H1 (cell line): ENCODE data around the gene STIL. TPM values are rescaled to one million over a fixed set of nuclear protein-coding genes. Genes with fewer than 3 reads are reported as not detected.

Experiments used
- CTCF ChIA-PET: fragments of 300-600 bp; sonication (Branson Sonifier 250); formaldehyde crosslinking; loops from one replicate; lab custom pipeline; 2021; ENCODE audit not compliant: partially characterized antibody; lab: Charles Lee
- POLR2A ChIA-PET: fragments of 300-600 bp; sonication (Branson Sonifier 250); formaldehyde crosslinking; loops from one replicate; lab custom pipeline; 2021; ENCODE audit warnings: inconsistent platforms; ENCODE audit not compliant: partially characterized antibody; lab: Charles Lee
- DNase-seq, 2 experiments: peaks; one replicate each; pipeline versions ENCODE4 v3.0.0 to v3.0.0-alpha.2; 2010 to 2022; ENCODE audit warnings: low spot score in 2 of 2, low read depth in 1 of 2, mixed read lengths in 1 of 2
- FAIRE-seq: peaks from 2 replicates; lab custom pipeline; 2011; peaks lifted over from hg19 to GRCh38; lab: Jason Lieb, UNC
- H2AFZ ChIP-seq: 2 replicates; pipeline ENCODE4 v1.8.1; 2012; ENCODE audit warnings: low read length, inconsistent platforms
- H2AK5ac ChIP-seq: 2 replicates; pipeline ENCODE4 v1.6.1; 2013; ENCODE audit warnings: low read depth, low read length
- H2BK120ac ChIP-seq: replicated peaks from 2 replicates; pipeline ENCODE3; 2013; ENCODE audit warnings: low read depth, low read length, inconsistent platforms
- H2BK12ac ChIP-seq: 2 replicates; pipeline ENCODE4 v1.6.1; 2013; ENCODE audit warnings: low read depth, low read length
- H2BK15ac ChIP-seq: 2 replicates; pipeline ENCODE4 v1.6.1; 2013; ENCODE audit warnings: low read length
- H2BK20ac ChIP-seq: 2 replicates; pipeline ENCODE4 v1.6.1; 2013; ENCODE audit warnings: low read length
- H2BK5ac ChIP-seq: 2 replicates; pipeline ENCODE4 v1.6.1; 2013; ENCODE audit warnings: low read depth, low read length
- H3K14ac ChIP-seq: 2 replicates; pipeline ENCODE4 v1.6.1; 2013; ENCODE audit warnings: inconsistent platforms; ENCODE audit not compliant: insufficient read length
- H3K18ac ChIP-seq: 2 replicates; pipeline ENCODE4 v1.6.1; 2013; ENCODE audit warnings: low read length; ENCODE audit errors: extremely low read depth
- H3K23ac ChIP-seq: 2 replicates; pipeline ENCODE4 v1.6.1; 2013; ENCODE audit warnings: inconsistent platforms; ENCODE audit not compliant: insufficient read length
- H3K23me2 ChIP-seq: 2 replicates; pipeline ENCODE4 v1.6.1; 2013; ENCODE audit warnings: low read depth, low read length
- H3K27ac ChIP-seq: 2 replicates; pipeline ENCODE4 v1.6.1; 2011; ENCODE audit warnings: low read depth, low read length, inconsistent platforms
- H3K27me3 ChIP-seq, 4 experiments: replicated peaks in 1 of 4; 1 replicate in 1 of 4; 2 replicates in 3 of 4; pipeline versions ENCODE4 v1.6.1 to v1.8.1; 2011 to 2013; ENCODE audit warnings: low read length in 3 of 4, mild to moderate bottlenecking in 3 of 4, inconsistent platforms in 2 of 4, mixed read lengths in 2 of 4, moderate library complexity in 1 of 4; ENCODE audit not compliant: control insufficient read depth in 3 of 4, insufficient read depth in 3 of 4; ENCODE audit errors: extremely low read depth in 1 of 4
- H3K36me3 ChIP-seq, 4 experiments: 2 replicates each; pipeline versions ENCODE4 v1.6.1 to v1.8.1; 2011 to 2013; ENCODE audit warnings: mild to moderate bottlenecking in 4 of 4, low read length in 3 of 4, moderate library complexity in 2 of 4, control low read depth in 1 of 4, inconsistent platforms in 1 of 4; ENCODE audit not compliant: insufficient read depth in 4 of 4, control insufficient read depth in 2 of 4
- H3K4ac ChIP-seq: replicated peaks from 2 replicates; pipeline ENCODE3; 2013; ENCODE audit warnings: low read length, low read depth, mixed read lengths, inconsistent platforms; ENCODE audit not compliant: insufficient read length
- H3K4me1 ChIP-seq, 4 experiments: replicated peaks in 1 of 4; 1 replicate in 1 of 4; 2 replicates in 3 of 4; pipeline versions ENCODE4 v1.6.1 to v1.8.1; 2011 to 2013; ENCODE audit warnings: low read length in 3 of 4, inconsistent platforms in 2 of 4, mixed read lengths in 1 of 4; ENCODE audit not compliant: insufficient read depth in 4 of 4, control insufficient read depth in 3 of 4
- H3K4me2 ChIP-seq, 2 experiments: 2 replicates each; pipeline versions ENCODE4 v1.6.1 to v1.8.1; 2011 to 2013; ENCODE audit warnings: low read depth in 2 of 2, low read length in 2 of 2, control low read depth in 1 of 2, inconsistent platforms in 1 of 2, mild to moderate bottlenecking in 1 of 2; ENCODE audit not compliant: insufficient read depth in 1 of 2
- H3K4me3 ChIP-seq, 4 experiments: fragments of 200-600, 300-600 bp in 1 of 4; sonication (generic), shearing (Covaris generic), sonication (Bioruptor Twin) in 1 of 4; 2 replicates each; pipeline versions ENCODE4 v1.5.1 to v1.8.1; 2011 to 2016; ENCODE audit warnings: low read length in 4 of 4, low read depth in 3 of 4, control low read depth in 2 of 4, inconsistent platforms in 2 of 4, mild to moderate bottlenecking in 2 of 4, mixed read lengths in 1 of 4, moderate library complexity in 1 of 4; ENCODE audit not compliant: insufficient read depth in 2 of 4; ENCODE audit errors: extremely low read depth in 1 of 4
- H3K56ac ChIP-seq: replicated peaks from 2 replicates; pipeline ENCODE3; 2013; ENCODE audit warnings: low read depth, mild to moderate bottlenecking, mixed read lengths, low read length, inconsistent platforms; ENCODE audit not compliant: insufficient read length
- H3K79me1 ChIP-seq: 2 replicates; pipeline ENCODE4 v1.6.1; 2013; ENCODE audit warnings: low read depth, low read length, control low read depth
- H3K79me2 ChIP-seq, 2 experiments: 2 replicates each; pipeline versions ENCODE4 v1.6.1 to v1.8.1; 2012 to 2013; ENCODE audit warnings: low read length in 2 of 2, mild to moderate bottlenecking in 2 of 2, inconsistent platforms in 1 of 2; ENCODE audit not compliant: insufficient read depth in 2 of 2, control insufficient read depth in 1 of 2
- H3K9ac ChIP-seq, 4 experiments: replicated peaks in 1 of 4; 1 replicate in 1 of 4; 2 replicates in 3 of 4; pipeline versions ENCODE4 v1.6.1 to v1.8.1; 2011 to 2013; ENCODE audit warnings: low read depth in 3 of 4, low read length in 3 of 4, control low read depth in 2 of 4, mild to moderate bottlenecking in 2 of 4, moderate library complexity in 2 of 4, inconsistent platforms in 1 of 4; ENCODE audit errors: extremely low read depth in 1 of 4
- H3K9me3 ChIP-seq, 2 experiments: 2 replicates each; pipeline versions ENCODE4 v1.6.1 to v1.8.1; 2012 to 2013; ENCODE audit warnings: mild to moderate bottlenecking in 2 of 2, moderate library complexity in 2 of 2, control low read depth in 1 of 2, inconsistent platforms in 1 of 2, low read depth in 1 of 2, low read length in 1 of 2, mixed read lengths in 1 of 2; ENCODE audit not compliant: insufficient read depth in 2 of 2
- H4K20me1 ChIP-seq, 2 experiments: replicated peaks in 1 of 2; 2 replicates each; pipeline versions ENCODE3 to v1.8.1; 2011 to 2013; ENCODE audit warnings: inconsistent platforms in 2 of 2, low read length in 2 of 2, mild to moderate bottlenecking in 1 of 2; ENCODE audit not compliant: insufficient read depth in 2 of 2, control insufficient read depth in 1 of 2
- H4K5ac ChIP-seq: 2 replicates; pipeline ENCODE4 v1.6.1; 2013; ENCODE audit warnings: low read length, low read depth, mixed read lengths, inconsistent platforms; ENCODE audit not compliant: insufficient read length
- H4K8ac ChIP-seq: 2 replicates; pipeline ENCODE4 v1.8.0; 2013; ENCODE audit warnings: mild to moderate bottlenecking, moderate library complexity, low read length, inconsistent platforms; ENCODE audit not compliant: insufficient read depth; ENCODE audit errors: extremely low read depth
- H4K91ac ChIP-seq: replicated peaks from 2 replicates; pipeline ENCODE3; 2013; ENCODE audit warnings: low read length, mixed read lengths, inconsistent platforms; ENCODE audit not compliant: insufficient read length
- ASH2L ChIP-seq: fragments of 200-600, 300-600 bp; sonication (generic); IDR thresholded peaks from one replicate; pipeline ENCODE4 v1.7.1; 2017; ENCODE audit warnings: low read length
- CHD1 ChIP-seq: IDR thresholded peaks from 2 replicates; pipeline ENCODE4 v1.6.1; 2012; ENCODE audit warnings: low read depth, low read length, improper control_type of control experiment
- CTBP2 ChIP-seq: IDR thresholded peaks from 2 replicates; pipeline ENCODE4 v1.7.0; 2011; ENCODE audit warnings: borderline replicate concordance, mild to moderate bottlenecking, moderate library complexity, mixed read lengths, low read length; ENCODE audit not compliant: insufficient read depth, insufficient read length
- CTCF ChIP-seq, 3 experiments: IDR thresholded peaks; 1 replicate in 2 of 3; 2 replicates in 1 of 3; pipeline versions ENCODE4 v1.5.1 to v1.6.1; 2011; ENCODE audit warnings: low read length in 3 of 3, mild to moderate bottlenecking in 3 of 3, inconsistent platforms in 2 of 3, low read depth in 1 of 3, moderate library complexity in 1 of 3; ENCODE audit not compliant: insufficient read depth in 1 of 3; ENCODE audit errors: control extremely low read depth in 1 of 3
- NRF1 ChIP-seq: IDR thresholded peaks from 2 replicates; pipeline ENCODE4 v1.6.1; 2011; ENCODE audit warnings: mild to moderate bottlenecking, low read depth, low read length, improper control_type of control experiment
- POLR2AphosphoS5 ChIP-seq: IDR thresholded peaks from 2 replicates; pipeline ENCODE4 v1.6.1; 2011; ENCODE audit warnings: low read depth, low read length
- RFX5 ChIP-seq: IDR thresholded peaks from 2 replicates; pipeline ENCODE4 v1.6.1; 2011; ENCODE audit warnings: low read depth, low read length, improper control_type of control experiment, borderline replicate concordance
- SIN3A ChIP-seq, 2 experiments: IDR thresholded peaks in 1 of 2; conservative IDR thresholded peaks in 1 of 2; 2 replicates each; pipeline ENCODE4 v1.6.1; 2011 to 2012; ENCODE audit warnings: low read length in 2 of 2, improper control_type of control experiment in 1 of 2, low read depth in 1 of 2, mild to moderate bottlenecking in 1 of 2
- WGBS, 2 experiments: shearing (Covaris generic) in 1 of 2; methylation state at CpG; one replicate each; pipeline versions ENCODE4 v1.1.6 to v1.1.7; 2013 to 2015; ENCODE audit warnings: low lambda C conversion rate in 2 of 2, mixed read lengths in 2 of 2, inconsistent platforms in 1 of 2, low coverage in 1 of 2, missing lambda C conversion rate in 1 of 2; ENCODE audit not compliant: insufficient replicate concordance in 2 of 2, insufficient coverage in 1 of 2, insufficient read length in 1 of 2; ENCODE audit errors: extremely low coverage in 1 of 2, missing lambda C conversion rate in 1 of 2; 5-methylcytosine and 5-hydroxymethylcytosine counted together
- polyA plus RNA-seq, 7 experiments: library from polyadenylated mRNA; depleted of rRNA in 3 of 7; stranded (reverse) in 5 of 7; unstranded in 2 of 7; fragments of >200 nt in 5 of 7; fragments of 200-250 nt in 2 of 7; gene quantifications; 1 replicate in 5 of 7; 2 replicates in 1 of 7; 4 replicates in 1 of 7; pipeline versions ENCODE4 v1.2.1 to v1.2.3, GENCODE V29; 2011 to 2013; ENCODE audit warnings: missing spikeins in 2 of 7, mixed read lengths in 2 of 7
- total RNA-seq: library from RNA; stranded (reverse); fragmentation: NEBNext Ultra II Directional; extraction: Animal tissue kit (Norgen Biotek cat#: 25700); gene quantifications from 2 replicates; pipeline ENCODE4 v1.2.1, GENCODE V29; 2021

STIL gene
- total and polyA plus RNA-seq, 2 of the 8 experiments (the other 6 are each of a cell fraction or from before 2014, with no cell fraction given): 13.6 to 25.1 TPM

GRCh38 chr1:47205918-47206317 lies 108.0 kb downstream of the STIL start:
- no peak overlapping the region for H3K4ac ChIP-seq
- H3K79me2 ChIP-seq: no peaks in the 10 kb centered on the region
- H4K5ac ChIP-seq: no peak overlapping the region
- no peak overlapping the region for H3K18ac ChIP-seq
- H3K14ac ChIP-seq: no peak overlapping the region
- H2BK15ac ChIP-seq: no peak overlapping the region
- H2BK12ac ChIP-seq: no peak overlapping the region
- CTCF ChIA-PET: interaction anchor here (0.6 to 4.8 kb wide), 6 partner anchors 9 to 55 kb away, joined by 3 to 38 read pairs (median 3); no protein-coding TSS in a partner anchor
- peaks cover 2 to 36% (median 24%) of the 10 kb centered on the region in 4 experiments for H3K27me3 ChIP-seq
- 85% methylated on average over 5 of the region's 5 CpGs; no CpG with 5 or more reads in 1 of the 2 experiments for WGBS, 2 experiments
- H2AK5ac ChIP-seq: no peak overlapping the region
- no peak overlapping the region for H3K4me2 ChIP-seq
- TF ChIP-seq CTCF (IDR thresholded peaks at IDR 0.05; ENCODE audit: control extremely low read depth in 1 of 3, insufficient read depth in 1 of 3, low read depth in 1 of 3, low read length in 3 of 3): no peak
- TF ChIP-seq RFX5: no peak
- TF ChIP-seq SIN3A (conservative IDR thresholded peaks at IDR 0.05 in 1 of 2, IDR thresholded peaks at IDR 0.05 in 1 of 2; ENCODE audit: low read depth in 1 of 2, low read length in 2 of 2): no peak
- TF ChIP-seq NRF1: no peak
- TF ChIP-seq CHD1: no peak
- TF ChIP-seq ASH2L: no peak
- TF ChIP-seq CTBP2: no peak
- no peak for TF ChIP-seq POLR2AphosphoS5
- TF ChIP-seq, all 59 proteins: peak for 0
- H3K36me3 ChIP-seq: no peaks in the 10 kb centered on the region
- no peak overlapping the region for H2BK120ac ChIP-seq
- no peaks in the 10 kb centered on the region for H3K79me1 ChIP-seq
- H3K9ac ChIP-seq: no peak overlapping the region
- no peak overlapping the region for H2AFZ ChIP-seq
- no peaks in the 10 kb centered on the region for H3K9me3 ChIP-seq
- H3K23ac ChIP-seq: no peak overlapping the region
- no peak overlapping the region for H4K91ac ChIP-seq
- no peak overlapping the region for H3K27ac ChIP-seq
- no peaks in the 10 kb centered on the region for H4K20me1 ChIP-seq
- peaks cover 1% of the 10 kb centered on the region; the same call in 1 of the 2 replicates for H3K23me2 ChIP-seq
- H2BK5ac ChIP-seq: no peak overlapping the region
- no peak for FAIRE-seq
- peaks cover 5 to 20% (median 14%) of the 10 kb centered on the region in 4 experiments for H3K4me1 ChIP-seq
- POLR2A ChIA-PET: no interaction called here
- H4K8ac ChIP-seq: no peak overlapping the region
- no peak overlapping the region for H2BK20ac ChIP-seq
- DNase-seq: no peak
- no peak overlapping the region for H3K4me3 ChIP-seq
- H3K56ac ChIP-seq: no peak overlapping the region
